GM18499 (cell line): ENCODE data around the gene SOCS4.
"Not testable (repeated sequence)": the region's sequence is repeated elsewhere in the genome, so short reads cannot be mapped to it uniquely, and the experiment has no call there.

Source experiments
- ATAC-seq: cut with Tn5 transposase; IDR thresholded peaks from one replicate; pipeline ENCODE4 v1.9.1; 2021; ENCODE audit warnings: moderate number of reproducible peaks; ENCODE audit not compliant: insufficient read depth, unreplicated experiment

The SOCS4 gene, protein sequence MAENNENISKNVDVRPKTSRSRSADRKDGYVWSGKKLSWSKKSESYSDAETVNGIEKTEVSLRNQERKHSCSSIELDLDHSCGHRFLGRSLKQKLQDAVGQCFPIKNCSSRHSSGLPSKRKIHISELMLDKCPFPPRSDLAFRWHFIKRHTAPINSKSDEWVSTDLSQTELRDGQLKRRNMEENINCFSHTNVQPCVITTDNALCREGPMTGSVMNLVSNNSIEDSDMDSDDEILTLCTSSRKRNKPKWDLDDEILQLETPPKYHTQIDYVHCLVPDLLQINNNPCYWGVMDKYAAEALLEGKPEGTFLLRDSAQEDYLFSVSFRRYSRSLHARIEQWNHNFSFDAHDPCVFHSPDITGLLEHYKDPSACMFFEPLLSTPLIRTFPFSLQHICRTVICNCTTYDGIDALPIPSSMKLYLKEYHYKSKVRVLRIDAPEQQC

DNA sequence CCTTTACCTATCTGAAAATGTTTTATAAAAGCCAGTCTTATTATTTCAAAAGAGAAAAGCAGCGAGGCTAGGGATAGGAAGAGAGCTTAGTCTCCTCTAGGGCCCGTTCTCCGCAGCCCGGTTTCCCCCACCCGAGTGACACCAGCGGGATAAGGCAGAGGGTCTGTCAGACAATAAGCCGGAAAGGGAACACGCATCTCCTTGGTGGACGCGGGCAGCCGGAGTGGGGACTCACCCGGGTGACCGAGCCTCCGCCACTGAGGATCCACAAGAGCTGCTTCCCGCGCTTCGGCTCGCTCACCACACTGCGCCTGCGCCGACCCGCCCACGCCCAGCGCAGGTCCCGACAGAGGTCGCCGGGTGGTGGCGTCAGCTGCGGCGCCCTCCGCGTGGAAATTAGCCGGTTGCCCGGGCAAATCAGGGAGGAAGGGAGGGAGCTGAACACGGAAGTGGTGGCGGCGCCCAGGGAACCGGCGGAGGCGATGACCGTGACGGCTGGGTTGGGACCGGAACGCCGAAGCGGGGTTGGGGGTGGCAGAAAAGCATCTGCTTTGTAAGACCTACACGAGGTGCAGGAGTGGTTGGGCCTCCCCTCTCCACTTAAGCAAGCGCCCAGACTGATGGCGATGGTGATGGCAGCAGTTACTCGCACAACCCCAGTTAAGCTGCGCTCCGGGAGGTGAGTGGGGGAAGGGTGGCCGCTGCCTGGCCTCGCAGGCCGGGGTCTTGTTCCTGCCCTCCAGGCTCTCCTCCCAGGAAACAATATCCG, at the start of gene SOCS4, which contains the start of gene WDHD1:
SOCS4 (plus strand) TSS at position 444 of the 769 bp plus-strand sequence. CDS start 15,806 bp downstream, outside the sequence.
WDHD1 (minus strand) TSS at position 307 of the 769 bp plus-strand sequence. CDS start 312 bp downstream, outside the sequence.
- peak; percentile 73 for ATAC-seq

DNA sequence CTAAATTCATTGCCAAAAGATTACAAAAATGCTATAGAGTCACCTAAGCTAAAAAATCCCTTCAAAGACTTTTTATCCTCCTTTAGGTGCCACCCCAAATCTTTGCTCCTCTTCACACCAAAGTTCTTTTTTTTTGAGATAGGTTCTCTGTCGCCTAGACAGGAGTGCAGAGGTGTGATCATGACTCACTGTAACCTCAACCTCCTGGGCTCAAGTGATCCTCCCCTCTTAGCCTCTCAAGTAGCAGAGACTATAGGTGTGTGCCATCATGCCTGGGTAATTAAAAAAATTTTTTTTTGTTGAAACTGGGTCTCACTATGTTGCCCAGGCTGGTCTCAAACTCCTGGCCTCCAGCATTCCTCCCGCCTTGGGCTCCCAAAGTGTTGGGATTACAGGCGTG, 48.0 kb upstream of the SOCS4 start:
- ATAC-seq: no peak

DNA sequence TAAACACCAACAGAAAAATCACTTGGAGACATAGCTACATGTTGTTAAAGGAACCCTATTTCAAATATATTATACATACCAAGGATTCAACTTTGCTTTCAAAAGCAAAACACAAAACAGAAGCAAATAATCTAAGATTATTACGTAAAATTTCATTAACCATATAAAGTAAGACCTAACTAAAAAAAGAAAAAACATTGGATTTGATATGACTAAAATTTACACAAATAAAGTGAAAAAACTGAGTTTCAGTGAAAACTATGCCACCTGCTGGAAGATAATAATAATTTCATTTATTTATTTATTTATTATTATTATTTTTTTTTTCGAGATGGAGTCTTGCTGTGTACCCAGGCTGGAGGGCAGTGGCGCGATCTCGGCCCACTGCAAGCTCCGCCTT, 45.3 kb upstream of the SOCS4 start:
- ATAC-seq: no peak

DNA sequence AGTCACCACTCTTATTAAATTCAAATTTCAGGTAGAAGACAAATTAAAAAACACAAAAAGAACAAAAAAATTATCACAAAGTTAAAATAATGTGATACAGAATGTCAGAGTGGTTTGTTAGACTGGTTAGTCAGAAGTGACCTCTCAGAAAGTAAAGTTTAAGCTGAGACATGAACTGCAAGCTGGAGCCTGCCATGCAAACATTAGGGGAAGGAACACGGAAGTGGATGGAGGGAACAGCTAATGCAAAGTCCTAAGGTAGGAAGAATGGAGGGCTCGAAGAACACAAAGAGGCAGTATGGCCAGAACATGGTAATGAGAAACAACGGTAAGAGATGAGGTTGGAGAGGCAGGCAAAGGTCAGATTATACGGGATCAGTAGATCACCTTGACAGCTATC, 41.9 kb upstream of the SOCS4 start:
- no peak for ATAC-seq

DNA sequence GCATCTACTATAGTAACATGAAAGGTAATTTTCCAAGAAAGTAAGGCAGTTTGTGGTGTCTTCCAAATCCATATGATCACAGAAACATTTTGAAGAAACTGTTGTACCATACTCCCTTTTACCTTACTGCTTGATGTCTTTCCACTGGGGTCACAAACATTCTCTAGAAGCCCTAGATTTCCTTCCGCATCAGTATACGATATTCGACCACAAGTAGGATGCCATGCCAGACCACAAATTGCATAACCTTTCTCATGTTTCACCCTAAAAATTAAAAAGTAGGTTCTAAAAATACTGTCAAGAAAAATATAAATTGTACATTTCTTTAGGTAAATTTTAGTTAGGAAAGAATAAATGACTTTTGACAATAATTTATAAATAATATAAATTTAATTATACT, 26.7 kb upstream of the SOCS4 start:
- no peak for ATAC-seq

DNA sequence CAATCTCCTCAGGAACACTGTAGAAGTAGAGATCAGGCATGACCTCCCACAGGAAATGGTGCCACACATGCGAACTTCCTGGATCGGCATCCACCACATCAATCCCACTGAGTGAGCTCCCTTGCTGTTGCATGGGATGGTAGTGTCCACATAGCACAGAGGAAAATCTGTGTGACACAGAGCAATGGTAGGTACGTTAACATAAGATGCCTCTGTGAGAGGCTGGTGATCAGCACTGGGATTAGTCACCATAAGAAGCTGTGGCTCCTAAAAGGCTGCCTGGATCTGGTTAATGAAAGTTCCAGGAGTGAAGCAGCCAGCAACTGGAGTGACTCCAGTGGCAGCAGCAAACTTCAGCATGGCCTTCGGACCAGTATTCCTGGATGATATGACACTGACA, 22.0 kb upstream of the SOCS4 start:
- ATAC-seq: no peak

DNA sequence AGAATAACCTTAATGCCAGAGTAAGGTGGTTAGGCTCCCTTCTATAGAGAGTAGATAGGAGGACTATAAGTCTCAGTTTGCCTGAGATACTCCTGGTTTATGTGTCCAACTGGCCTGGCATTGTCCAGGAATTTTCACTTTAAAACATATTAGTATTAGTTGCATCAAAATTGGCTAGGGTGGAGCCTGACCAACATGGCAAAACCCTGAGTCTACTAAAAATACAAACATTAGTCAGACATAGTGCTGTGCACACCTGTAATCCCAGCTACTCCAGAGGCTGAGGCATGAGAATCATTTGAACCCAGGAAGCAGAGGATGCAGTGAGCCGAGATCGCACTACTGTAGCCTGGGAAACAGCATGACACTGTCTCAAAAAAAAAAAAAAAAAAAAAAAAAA, 12.0 kb upstream of the SOCS4 start:
- no peak for ATAC-seq

DNA sequence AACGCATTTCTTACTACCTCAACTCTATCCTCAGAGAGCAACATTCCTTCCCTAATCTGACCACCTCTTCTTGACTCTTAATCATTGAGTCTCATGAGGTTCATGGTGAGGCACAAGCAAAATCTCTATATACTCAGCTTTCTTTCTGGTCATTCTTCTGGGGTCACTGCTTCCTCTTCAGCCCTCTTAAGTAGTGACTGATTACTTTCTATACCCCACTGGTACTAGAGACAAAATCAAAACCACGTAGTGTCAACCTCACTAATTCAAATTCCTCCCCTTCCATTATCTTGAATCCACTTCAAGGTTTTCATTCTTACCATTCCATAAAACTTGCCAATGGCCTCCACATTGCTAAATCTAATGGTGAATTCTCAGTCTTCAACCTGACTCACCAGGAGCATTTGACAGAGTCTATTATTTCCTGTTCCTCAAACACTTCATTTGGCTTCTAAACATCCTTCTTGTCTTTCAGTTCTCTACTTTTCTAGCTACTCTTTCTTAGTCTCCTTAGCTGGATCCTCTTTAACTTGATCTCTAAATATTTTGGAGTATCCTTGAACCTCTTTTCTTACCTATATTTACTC, 7.0 kb upstream of the SOCS4 start:
- no peak for ATAC-seq

DNA sequence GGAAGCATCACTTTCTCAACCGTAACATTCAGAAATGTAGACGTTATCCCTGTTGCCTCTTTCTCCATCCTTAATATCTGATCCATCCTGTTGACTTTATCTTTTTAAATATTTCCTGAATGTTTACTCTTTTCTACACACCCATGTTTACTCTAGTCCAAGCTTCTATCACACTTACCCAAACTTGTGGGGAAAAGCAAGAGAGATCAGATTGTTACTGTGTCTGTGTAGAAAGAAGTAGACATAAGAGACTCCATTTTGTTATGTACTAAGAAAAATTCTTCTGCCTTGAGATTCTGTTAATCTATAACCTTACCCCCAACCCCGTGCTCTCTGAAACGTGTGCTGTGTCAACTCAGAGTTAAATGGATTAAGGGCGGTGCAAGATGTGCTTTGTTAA, 2.7 kb upstream of the SOCS4 start:
- ATAC-seq: not testable (repeated sequence)

DNA sequence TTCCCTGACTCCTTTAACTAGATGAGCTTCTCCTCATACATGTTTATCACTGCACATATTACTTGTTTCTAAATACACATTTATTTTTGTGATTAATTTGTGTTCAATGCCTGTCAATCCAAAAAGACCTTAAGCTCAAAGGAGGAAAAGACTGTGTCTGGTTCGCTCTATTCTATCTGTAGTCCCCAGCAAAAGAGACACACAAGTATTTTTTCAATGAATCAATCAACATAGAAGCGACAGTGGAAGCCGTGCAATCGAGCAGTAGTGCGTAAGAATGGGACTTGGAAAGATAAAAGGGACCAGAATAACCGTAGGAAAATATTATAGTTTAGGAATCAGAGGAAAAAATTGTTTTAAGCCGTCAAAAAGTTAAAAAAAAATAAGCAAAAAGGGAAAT, 1.1 kb upstream of the SOCS4 start:
- no peak for ATAC-seq

DNA sequence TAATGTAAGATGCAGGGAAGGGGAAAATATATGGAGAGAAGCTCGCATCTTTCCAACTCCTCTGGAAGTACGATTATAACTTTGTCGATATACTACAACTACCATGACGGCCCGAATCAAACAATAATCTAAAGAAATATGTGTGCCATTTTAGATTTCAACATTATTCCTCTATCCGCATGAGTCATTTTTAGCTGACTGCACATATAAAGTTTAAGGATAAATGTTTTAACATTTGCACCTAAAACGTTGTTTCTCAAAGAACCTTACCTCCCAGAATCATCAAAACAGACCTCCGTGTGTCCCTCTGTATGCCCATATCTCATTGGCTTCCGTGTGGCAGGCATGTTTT, 619 bp upstream of the SOCS4 start:
- ATAC-seq: no peak

DNA sequence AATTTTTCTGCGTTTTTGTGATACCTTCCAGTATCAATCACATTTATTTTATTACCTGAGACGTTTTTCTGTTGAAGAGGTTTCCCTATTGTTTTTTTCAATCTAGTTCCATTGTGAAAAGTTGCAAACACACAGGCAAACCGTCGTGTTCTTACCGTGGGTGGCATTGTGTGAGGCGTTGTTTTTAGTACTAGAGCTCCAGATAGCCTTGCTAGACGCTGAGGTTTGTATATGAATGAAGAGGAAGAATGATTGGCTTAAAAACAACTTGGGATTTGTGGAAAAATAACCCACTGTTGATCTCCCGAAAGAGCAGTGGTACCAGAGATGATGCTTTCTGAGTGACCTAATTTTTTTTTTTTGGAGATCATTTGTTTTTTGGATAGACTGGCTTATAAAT, 1.0 kb downstream of the SOCS4 start:
- ATAC-seq: no peak

DNA sequence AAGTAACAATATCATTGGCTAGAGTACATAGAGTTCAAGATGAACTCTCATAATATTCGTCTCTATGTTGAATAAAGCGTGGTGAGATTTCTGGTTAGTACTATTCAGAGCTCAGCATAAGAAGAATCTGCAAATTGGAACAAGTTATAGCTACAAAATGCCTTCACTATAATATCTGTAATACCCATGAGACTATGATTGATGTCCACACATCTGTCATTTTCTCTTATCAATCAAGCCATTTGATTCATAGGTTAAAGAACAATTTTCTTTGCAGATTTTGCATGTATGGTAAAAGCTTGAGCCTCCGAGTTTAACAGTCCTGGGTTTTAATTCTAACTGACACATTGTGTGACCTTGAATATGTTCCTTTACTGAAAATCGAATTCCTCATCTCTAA, 1.4 kb downstream of the SOCS4 start:
- ATAC-seq: no peak

DNA sequence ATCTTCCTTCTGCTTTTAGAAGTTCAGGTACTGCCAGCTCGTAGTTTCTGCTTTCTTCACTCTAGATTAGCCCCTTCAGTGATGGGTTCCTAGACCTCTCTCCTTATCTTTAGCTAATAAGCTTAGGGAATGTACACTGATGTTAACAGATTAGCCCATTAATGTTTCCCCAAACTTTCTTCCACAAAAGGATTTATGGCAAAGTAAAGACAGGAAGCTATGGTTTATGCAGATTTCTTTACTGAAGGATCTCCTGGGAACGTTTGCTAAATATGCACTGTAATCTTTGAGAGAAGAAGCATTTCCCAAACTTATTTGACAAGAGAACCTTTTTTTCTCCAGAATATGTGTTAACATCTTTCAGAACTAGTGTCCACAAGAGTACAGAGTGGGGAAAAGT, 4.2 kb downstream of the SOCS4 start:
- ATAC-seq: no peak

DNA sequence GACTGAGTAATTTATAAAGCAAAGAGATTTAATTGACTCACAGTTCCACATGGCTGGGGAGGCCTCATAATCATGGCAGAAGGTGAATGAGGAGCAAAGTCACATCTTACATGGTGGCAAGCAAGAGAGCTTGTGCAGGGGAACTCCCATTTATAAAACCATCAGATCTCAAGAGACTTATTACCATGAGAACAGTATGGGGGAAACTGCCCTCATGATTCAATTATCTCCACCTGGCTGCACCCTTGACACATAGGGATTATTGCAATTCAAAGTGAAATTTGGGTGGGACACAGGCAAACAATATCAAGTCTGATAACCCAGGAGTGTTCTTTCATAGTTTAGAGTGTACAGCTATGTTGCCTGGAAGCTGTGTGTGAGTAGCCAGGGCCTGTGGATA, 11.0 kb downstream of the SOCS4 start:
- not testable (repeated sequence) for ATAC-seq

DNA sequence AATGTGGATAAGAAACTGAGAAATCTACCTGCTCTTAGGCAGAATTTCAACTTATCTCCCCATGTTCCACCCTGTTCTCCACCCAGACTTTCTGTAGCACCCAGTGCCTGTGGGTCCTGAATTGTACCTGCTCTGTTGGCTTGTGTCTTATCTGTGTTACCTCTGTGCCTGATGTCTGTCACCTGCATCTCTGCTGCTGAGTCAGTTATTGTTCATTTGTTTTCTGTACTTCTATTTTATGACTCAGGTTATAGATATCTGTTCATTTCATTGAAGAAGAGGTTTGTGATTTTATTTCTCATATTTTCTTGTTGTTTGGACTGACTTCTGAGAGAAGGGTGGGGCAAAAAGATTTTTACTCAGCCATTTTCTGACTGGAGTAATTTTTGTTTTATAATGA, 11.7 kb downstream of the SOCS4 start:
- ATAC-seq: no peak

DNA sequence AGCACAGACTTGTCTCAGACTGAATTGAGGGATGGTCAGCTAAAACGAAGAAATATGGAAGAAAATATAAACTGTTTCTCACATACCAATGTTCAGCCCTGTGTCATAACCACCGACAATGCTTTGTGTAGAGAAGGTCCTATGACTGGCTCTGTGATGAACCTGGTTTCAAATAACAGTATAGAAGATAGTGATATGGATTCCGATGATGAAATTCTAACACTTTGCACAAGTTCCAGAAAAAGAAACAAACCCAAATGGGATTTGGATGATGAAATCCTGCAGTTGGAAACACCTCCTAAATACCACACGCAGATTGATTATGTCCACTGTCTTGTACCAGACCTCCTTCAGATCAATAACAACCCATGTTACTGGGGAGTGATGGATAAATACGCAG, 16.5 kb downstream of the SOCS4 start:
- no peak for ATAC-seq

DNA sequence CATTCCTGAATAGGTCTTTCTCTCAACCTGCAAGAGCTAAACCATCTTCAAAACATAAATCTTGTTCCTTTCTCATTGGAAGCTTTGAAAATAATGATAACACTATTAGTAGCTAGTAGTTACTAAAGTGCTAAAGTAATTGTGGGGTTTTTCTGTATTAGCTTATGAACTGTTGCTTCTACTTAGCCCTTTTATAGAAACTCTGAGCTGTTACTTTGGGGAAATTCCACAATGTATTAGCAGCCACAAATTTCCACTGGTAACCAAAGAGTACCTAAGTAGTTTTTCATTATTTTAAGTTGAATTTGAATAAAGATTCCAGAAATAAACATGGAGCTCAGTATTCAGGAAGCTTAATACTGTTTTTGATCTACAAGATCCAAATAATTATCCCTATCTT, 18.1 kb downstream of the SOCS4 start:
- no peak for ATAC-seq

DNA sequence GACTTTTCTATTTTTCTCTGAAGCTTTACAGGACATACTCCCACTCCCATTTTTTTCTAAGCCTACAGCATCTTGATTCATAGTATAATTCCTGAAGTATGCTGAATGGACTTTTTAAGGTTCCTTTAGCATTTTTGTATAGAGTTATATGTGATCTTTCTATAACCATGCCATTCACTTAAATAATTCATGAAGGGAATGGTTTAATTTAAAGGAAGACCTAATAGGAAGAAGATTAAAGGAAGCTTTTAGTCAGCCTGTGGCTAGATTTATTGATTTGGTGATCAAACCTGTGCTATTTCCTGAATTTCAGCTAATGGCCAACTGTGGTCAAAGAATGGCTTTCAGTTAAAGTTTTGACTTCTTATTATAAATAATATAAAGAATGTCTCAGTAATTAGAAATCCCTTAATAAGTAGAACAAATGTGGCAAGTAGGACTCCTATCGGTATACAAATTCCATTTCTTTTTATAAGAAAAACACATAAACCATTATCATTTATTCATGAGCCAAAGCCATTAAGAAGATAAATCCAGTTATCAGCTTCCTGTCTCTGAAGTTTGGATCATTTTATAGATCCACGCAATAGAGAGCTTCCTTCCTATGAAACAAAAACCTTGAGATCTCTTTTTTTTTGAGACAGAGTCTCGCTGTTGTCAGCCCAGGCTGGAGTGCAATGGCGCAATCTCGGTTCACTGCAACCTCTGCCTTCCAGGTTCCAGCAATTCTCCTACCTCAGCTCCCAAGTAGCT, 20.4 kb downstream of the SOCS4 start:
- no peak for ATAC-seq

DNA sequence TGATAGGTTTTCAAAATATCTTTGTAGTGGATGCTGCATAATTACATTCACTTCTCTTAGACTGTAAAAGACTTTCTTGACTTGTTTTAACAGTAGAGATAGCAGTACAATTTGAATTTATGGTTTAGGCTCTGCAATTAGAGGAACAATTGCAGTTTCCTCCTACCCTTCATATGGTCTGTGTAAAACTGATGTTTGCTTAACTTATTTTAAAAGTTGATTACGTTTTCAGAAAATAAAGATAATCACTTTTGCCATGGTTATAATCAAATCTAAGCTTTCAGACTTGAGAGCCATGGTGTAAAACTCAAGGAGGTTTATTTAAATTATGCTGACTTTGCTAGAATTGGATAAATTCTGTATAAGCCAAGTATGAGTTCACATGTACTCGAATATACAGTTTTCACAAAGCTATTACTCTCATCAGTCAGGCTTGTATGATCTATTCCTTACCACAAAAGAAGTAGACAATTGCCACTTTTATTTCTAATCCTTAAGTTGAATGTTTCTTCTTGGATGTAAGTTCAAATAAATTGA, 21.9 kb downstream of the SOCS4 start:
- ATAC-seq: no peak

DNA sequence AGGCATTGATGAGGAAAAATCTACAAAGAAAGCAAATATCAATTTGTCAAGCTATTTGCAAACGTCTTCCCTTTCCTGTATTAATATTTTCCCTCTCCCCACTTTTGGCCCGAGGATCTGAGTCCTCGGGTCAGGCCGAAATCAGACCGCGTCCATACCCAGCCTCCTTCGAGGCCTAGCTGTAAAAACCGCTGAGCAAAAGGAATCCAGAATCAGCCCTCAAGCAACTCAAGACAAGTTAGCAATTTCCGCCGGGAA, 24.1 kb downstream of the SOCS4 start:
- ATAC-seq: peak; percentile 27
